Activated CD4-positive, alpha-beta T cell treated with anti-CD3 and anti-CD28 coated beads, Interleukin-2, amount 50 U/mL, for 1 hour (primary cell): ENCODE results near the gene SEMA4D.
"Not testable (repeated sequence)": the region's sequence is repeated elsewhere in the genome, so short reads cannot be mapped to it uniquely, and the experiment has no call there.

Experiments
- DNase-seq: peaks from one replicate; pipeline ENCODE4 v3.0.0-alpha.2; 2020

The SEMA4D gene

DNA sequence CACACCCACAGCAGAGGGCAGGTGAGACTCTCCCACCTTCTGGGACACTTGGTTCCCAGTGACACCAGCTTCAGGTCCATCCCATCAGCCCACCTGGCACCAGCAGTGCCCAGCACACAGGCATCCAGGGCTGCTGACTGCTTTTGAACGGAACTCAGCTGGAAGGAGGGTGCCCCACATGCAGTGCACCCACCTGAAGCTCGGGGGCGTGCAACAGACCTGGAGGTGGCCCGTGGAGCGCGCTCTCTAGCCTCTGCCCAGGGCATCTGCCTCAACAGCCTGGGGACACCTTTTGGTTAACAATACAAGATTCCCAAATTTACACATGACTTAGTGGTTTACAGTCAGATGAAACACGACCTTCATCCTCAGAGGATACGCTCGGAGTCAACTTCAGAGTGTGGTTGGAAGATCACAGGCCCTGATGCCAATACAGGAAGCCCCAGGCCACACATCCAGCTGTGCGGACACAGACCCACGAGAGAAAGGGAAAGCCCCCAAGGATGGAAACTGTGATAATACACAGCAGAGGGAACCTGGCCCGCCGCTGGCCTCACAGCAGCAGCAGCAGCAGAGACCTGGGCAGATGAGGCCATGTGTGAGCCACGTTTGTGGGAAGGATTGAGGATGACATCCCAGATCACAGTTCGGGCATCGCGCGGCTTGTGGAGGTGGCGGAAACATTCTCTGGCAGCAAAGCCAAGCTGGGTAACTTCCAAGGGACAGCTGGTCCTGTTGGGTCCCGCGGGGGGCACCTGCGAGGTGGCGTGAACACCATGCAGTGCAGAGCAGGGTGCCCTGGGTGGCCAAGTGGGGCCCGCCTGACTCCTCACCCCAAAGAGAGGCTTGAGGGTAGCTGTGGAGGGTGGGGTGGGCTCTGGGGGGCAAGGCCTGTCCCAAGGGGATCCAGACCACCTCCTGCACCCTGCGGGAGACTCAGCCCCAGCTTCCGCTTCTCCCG is 115.6 kb downstream of the SEMA4D start:
- DNase-seq = no peak

DNA sequence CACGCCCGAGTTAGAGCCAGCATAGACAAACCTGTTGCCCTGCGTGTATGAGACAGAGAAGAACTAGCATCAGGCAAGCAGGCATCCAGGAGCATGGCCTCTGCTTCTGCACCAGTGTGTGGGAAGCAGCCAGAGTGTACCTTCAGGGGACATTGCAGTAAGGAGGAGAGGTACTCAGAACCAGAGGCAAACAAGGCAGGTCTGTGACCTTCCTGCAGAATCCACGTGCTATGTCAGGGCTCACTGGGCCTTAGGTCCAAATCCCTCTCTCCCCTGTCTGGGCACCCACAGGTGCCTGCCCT is 116.7 kb downstream of the SEMA4D start:
- DNase-seq = no peak

DNA sequence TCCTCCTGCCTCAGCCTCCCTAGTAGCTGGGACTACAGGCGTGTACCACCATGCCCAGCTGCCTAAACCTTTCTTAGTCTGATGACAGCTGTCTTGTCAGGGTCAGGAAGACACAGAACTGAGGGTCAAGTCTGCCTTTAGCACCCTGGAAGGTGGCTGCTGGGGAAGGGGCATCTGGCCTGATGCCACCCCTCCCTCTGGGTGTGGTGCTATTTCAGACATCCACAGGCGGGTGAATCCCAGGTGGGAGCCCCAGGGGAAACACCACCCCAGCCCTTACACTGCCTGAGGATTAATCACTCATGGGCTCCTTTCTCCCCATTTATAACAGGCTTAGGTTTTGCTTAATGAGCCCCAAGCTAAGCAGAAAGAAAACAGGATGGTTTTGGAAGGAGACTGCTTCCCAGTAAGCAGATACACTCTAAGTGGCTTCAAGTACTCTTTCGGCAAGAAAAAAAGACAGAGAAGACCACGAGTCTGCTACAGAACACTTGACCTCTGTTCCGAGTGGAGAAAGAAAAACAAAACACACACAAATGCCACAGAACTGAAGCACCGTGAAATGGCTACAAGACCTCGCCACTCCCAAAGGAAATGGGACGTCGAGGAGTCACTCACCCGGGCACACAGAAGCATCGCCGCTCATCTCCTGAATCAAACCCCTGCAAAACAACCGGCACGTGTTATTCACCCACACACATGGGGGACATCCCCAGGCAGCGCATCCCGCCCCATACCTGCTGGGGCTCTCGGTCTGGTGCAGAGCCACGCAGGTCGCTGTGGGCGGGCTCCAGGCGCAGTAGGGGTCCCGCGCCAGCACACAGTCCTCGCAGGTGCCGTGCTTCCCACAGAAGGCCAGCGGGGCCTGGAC is 117.2 kb downstream of the SEMA4D start:
- DNase-seq = no peak

DNA sequence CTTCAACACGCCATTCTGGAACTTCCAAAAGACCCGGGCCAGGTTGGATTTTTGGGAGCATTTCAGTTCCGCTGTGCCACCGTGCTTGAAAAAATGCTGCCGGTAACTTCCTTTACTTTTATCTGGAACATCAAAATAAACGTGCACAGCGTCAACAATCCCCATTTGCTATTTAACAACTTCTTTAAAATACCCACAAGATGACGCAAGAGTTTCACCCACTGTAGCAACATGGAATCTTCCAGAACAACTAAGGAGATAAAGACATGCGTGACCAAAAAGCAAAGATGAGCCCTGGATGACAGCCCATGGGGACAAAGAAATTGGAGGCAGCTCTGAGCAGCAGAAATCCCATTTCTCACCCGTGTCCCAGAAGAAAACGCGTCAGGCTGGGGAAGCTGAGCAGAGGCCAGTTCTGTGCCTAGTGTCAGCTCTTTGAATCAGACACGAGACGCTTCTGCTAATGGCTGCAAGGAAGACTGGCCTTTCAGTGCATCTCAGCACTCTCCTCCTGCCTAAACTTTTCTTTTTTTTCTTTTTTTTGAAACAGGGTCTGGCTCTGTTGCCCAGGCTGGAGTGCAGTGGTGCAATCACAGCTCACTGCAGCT is 118.3 kb downstream of the SEMA4D start:
- DNase-seq = no peak

DNA sequence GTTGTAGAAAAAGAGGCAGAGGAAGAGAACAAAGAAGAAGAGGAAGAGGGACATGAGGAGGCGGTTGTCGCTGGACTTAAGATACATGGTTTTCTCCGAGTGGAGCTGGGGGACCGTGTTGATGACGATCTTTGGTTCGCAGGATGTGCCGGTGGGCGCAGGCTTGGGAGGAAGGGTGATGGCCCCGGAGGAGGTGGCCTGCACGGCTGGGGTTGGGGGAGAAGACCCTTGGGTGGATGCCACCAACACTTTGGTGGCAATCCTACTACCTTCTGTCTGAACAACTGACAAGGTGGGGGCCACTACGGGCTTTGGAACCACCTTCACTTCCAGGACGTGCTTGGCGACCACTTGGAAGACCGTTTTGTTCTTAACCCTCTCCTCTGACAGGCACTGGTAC is 118.9 kb downstream of the SEMA4D start:
- no peak for DNase-seq

DNA sequence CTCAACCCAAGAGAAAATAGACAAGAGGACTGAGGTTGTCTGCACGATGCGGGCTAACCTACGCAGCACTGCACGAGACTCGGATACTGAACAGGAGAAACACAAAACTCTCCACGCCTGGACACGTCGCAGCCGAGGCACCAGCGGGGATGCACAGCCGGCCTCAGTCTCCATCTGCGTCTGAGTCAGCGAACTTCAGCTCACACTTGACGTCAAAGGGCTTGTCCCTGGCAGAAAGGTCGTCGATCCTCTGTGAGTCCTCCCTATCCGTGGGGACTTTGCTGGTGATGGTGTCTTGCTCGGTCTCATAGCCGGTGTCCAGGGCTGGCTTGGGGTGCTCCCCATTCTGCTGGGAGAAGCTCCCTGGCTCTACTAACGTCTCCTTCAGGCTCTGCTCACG is 119.4 kb downstream of the SEMA4D start:
- no peak for DNase-seq

DNA sequence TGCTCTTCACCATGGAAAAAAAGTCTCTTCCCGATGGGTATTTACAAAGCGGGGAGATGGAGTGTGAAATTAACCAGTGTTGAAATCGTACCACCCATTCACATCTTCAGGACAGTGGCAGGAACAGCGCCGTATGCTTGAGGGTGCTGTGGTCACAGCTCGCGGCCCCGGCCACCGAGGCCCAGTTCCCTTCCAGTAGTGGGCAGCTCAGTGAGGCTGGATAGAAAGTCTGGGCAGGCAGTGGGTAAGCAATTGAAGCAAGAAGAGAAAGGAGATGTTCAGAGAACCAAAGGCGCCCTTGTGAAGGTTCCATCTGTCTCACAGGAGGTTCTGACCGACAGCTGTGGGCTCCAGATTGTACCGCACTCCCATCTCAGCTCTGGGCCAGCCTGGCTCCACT is 120.5 kb downstream of the SEMA4D start:
- DNase-seq = no peak

DNA sequence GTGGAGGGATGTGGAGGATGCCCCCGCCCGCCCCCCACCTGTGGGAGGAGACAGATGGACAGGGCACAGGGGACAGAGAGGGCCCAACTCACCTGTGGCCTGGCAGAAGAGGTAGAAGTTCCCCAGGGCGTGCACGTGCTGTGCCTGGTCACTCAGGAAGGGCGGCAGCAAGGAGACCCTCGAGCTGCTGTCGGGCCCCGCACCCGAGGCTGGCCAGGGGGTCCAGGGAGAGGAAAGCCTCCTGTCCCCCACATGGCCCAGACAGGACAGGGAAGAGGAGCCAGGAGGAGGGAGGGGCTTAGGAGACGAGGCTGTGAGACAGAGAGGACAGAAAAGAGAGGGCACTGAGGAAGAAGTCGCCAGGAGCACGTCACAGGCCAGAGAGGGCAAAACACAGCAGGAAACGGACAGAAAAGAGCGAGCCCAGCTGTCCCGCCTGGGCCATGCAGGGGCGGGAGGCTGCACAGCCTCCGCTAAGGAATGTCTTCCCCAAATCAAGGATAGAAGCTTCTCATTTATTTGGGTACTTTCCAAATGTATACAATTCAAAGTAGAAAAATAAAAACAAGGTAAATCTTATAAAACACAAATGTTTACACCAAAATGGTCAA is 121.1 kb downstream of the SEMA4D start:
- DNase-seq = no peak

DNA sequence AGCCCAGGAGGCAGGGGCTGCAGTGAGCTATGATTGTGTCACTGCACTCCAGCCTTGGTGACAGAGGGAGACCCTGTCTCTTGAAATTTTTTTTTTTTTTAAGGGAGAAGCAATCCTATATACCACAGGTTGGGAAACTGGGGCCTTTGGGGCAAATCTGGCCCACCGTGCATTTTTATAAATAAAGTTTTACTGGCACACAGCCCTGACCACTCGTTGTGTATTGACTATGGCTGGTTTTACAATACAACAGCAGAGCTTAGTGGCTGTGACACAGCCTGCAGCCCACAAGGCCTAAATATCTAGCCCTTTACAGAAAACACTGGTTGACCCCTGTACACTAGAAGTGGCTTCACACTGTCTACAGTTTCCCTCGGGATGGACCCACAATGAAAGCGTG is 121.6 kb downstream of the SEMA4D start:
- DNase-seq = no peak

DNA sequence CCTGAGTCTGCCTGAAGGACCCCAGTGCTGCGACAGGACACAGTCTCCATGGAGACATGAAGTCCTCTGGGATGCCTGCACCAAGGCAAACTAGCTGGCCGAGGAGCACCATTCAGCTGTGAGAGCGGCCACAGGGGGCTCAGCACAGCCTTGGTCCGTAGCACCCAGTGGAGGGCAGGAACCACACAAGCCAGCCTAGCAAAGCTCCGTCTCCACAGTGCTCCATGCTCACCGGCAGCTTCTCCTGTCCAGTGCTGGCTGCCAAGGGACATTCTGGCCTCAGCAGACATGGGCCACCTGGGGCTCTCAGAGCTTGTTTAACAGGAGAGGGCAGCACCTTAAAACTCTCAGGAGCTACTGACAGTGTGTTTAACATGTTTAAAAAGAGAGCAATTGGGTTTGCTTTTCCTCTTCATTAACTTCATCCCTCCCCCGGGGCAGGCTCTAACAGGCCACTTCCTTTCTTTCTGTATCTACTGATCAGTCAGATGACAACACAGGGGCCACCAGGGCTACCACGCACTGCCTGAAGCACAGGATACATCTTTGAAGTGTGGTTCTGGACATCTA is 122.6 kb downstream of the SEMA4D start:
- DNase-seq = no peak

DNA sequence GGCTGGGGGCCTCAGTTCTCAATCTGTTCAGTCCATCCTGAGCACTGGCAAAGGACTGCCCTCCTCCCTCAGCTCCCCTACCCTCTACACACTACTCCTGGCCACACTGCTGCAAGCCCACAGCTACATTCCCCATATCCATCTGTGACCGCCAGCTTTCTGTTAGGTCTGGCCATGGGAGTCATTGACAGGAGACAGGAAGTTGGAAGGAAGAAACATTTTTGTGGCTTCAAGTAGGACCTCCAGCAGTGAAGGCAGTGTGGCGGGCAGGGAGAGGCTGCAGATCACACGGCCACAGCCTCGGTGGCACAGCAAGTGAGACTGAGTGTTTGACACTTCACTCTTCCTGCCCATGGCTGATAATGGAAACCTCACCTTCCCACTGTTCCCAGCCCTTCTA is 123.7 kb downstream of the SEMA4D start:
- no peak for DNase-seq

DNA sequence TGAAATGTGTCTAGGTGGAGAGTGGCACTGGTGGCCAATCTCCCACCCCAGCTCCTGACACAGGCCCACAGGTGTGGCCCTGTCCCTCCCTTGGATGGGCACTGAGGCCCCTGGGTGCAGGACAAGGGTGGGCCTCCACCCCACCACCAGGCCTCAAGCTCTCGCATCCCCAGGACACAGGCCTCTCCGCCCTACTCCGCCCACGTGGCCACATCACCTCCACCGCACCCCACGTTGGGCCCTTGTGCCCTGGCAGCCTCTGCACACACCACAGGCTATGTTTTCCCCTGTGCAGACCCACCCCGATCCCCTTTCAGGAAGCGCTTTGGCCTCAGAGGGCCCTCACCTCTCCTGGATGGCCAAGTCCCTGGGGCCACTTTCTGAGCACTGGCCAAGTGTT is 124.9 kb downstream of the SEMA4D start:
- DNase-seq = no peak

DNA sequence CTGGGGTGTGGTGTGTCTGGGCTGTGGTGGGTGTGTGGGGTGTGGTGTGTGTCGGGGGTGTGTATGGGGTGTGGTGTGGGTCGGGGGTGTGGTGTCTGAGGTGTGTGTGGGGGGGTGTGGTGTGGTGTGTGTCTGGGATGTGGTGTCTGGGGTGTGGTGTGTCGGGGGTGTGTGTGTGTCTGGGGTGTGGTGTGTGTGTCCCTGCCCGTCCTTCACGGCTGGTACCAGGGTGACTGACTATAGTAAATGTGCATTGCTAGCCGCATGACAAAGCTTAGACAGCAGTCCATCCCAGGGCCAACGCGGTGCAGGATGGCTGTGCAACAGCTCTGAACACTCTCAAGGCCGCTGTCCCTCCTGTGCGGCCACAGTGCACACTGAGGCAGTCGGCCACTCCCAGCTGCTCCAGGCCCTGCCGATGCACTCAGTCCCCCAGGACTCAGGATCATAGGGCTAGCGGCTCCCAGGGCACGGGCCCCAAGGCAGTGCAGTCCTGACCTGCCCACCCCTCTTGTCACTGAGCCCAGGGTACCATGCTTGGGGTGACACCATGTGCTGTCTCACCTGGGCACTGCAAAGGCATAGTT is 125.6 kb downstream of the SEMA4D start:
- peak; percentile 39 for DNase-seq

DNA sequence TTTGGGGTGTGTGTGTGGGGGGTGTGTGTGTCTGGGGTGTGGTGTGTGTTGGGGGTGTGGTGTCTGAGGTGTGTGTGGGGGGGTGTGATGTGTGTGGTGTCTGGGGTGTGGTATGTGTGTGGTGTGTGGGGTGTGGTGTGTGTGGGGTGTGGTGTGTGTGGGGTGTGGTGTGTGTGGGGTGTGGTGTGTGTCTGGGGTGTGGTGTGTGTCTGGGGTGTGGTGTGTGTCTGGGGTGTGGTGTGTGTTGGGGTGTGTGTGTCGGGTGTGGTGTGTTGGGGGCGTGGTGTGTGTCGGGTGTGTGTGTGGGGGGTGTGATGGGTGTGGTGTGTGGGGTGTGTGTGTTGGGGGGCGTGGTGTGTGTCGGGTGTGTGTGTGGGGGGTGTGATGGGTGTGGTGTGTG is 126.1 kb downstream of the SEMA4D start:
- DNase-seq = not testable (repeated sequence)

DNA sequence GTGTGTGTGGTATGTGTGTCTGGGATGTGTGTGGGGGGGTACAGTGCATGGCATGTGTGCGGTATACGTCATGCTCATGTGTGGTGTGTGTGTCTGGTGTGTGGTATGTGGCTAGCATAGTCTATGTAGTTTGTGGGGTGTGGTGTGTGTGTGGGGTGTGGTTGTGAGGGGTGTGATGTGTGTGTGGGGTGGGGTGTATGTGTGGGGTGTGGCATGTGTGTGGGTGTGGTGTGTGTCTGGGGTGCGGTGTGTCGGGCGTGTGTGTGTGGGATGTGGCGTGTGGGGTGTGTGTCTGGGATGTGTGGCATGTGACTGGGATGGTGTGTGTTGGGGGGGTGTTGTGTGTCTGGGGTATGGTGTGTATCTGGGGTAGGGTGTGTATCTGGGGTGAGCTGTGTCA is 127.3 kb downstream of the SEMA4D start:
- DNase-seq = no peak

DNA sequence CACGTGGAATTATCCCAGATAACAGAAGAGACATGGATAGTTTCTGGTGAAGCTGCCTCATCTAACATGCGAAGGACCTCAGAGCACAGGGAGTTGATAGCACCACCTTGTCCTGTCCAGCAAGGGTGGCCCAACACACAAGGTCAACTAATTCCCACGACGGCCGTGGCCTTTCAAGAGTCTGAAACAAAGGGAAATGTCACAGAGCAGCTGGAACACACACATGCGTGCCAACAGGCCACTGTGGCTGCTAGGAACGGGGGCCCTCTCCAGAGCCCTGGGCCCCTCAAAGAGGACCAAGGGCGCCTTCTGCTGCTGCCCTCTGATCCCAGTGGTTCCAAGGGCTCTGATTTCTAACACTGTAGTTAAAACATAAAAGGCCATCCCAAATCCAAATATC is 128.9 kb downstream of the SEMA4D start:
- DNase-seq = no peak

DNA sequence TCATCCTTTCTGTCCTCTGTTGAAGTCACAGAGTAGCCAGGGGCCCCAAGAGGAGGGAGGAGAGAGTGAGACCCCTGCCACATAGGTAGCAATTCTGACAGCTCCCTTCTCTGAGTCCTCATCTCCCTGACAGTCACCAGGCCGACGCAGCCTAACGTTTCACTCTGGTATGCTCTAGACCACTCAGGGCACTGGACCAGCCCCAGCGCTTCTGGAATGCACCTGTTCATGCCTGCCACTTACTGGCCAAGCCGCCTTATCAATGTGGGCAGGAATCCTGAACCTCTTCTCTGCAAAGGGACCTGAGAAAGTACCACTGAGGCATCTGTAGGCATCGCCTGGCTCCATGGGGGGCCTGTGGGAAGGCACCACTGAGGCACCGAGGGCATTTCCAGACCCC is 129.4 kb downstream of the SEMA4D start:
- DNase-seq = no peak

DNA sequence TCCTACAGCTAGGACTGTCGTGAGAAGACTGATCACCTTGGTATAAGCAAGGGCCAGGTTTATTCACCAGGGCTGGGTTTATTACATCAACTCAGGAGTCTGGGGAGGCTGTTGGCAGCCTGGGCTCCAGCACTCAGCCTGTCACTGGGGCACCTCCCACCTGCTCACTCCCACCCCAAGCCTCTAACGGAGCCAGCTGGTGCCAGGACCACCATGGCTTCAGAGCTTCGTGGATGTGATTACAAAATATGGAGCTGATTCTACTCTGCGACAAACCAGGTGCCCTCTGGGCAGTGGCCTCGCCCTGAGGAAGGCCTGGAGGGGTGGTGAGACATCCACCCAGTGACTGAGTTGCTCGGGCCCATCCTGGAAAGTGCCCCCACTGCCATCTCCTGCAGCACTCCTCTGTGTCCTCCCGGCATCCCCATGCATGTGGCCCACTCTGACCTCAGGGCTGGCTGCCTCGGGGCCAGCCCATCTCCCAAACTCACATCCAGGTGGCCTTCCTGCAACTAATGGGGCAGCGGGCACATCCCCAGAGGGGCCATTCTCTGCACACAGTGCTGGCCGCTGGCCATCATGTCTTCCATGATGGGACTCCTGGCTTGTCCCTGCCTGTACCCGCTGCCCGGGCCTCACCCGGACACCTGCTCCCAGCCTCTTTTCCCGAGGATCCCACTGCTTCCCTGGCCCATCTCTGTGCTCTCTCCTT is 130.0 kb downstream of the SEMA4D start:
- no peak for DNase-seq

DNA sequence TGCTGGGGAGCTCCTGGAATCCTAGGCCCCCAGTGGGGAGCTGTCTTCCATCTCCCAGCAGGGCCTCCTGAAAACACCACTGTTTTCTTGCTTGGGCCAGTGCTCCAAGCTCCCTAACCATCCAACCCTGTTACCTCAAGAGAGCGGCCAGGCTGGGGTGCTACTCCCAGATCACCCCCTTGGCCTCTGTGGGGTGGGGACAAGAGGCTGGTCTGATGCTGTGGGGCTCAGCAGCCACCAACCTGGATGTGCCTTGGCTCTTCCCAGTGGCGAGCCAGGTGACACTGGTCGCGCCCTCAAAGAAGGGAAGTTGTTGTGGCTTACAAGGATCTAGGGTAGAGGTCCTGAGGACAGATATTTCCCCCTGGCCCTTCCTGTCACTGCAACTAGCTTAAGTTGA is 130.6 kb downstream of the SEMA4D start:
- no peak for DNase-seq

DNA sequence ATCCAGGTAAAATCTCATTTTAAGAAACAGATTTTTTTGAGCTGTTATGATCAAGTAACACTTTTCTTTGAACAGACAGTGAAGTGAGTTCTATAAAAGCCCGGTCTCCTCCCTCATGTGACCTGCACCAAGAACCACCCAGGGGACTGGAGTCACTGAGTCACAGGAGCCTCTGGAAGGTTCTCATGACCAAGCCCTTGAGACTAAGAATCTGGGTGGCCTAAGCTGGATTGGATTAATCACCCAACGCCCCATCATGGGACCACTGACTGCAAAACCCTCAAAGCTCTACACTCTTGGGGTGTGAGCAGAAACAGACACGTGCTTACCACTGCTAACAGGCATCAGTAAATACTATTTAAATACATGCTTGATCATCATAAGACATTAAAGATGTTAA is 131.2 kb downstream of the SEMA4D start:
- DNase-seq = no peak

DNA sequence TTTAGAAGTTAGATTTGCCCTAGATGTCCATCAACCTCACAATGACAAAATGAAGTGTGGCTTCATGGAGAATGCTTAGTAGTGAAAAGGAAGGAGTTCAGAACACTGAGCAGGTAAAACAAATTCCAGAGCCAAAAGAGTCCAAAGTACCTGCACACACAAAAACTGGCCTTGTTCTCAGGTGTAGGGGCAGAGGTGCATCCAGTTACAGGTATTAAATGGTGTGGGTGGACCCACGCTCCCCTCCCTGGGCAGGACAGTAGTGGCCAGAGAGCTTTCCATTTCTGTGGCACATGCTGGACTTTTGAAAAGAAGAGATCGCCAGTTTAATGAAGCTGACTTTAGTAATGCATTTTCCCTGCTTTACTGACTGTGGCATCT is 132.4 kb downstream of the SEMA4D start:
- DNase-seq = no peak
